Erythroblast (primary cell): Measurements from ENCODE around the gene HERC2.
"Not testable (repeated sequence)": the region's sequence is repeated elsewhere in the genome, so short reads cannot be mapped to it uniquely, and the experiment has no call there.

Experiments
- GATA1 ChIP-seq: IDR thresholded peaks from 2 replicates; pipeline ENCODE4 v1.6.1; 2011; ENCODE audit warnings: low read depth, mild to moderate bottlenecking, control low read depth, low read length, moderate library complexity
- POLR2A ChIP-seq: IDR thresholded peaks from 2 replicates; pipeline ENCODE4 v1.6.1; 2011; ENCODE audit warnings: mild to moderate bottlenecking, low read length

DNA sequence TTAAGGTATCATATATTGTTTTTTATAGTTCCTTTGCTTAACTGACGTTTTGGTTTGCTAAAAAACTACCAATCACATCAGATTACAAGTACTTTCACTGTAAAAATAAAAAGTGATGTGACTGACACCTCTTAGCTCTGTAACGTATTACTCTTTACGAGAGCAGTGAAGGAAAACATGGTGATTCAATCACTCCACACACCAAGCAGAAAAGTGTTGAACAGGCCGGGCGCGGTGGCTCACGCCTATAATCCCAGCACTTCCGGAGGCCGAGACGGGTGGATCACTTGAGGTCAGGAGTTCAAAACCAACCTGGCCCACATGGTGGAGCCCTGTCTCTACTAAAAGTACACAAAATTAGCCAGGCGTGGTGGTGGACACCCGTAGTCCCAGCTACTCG is 3.9 kb downstream of the HERC2 start:
- not testable (repeated sequence) for TF ChIP-seq POLR2A, GATA1
